GM19240 (cell line): ENCODE results near the gene UQCC2.

Experiments
- DNase-seq: peaks from one replicate; pipeline ENCODE4 v3.0.0; 2011; ENCODE audit warnings: low spot score; ENCODE audit not compliant: insufficient read length

Gene UQCC2

DNA sequence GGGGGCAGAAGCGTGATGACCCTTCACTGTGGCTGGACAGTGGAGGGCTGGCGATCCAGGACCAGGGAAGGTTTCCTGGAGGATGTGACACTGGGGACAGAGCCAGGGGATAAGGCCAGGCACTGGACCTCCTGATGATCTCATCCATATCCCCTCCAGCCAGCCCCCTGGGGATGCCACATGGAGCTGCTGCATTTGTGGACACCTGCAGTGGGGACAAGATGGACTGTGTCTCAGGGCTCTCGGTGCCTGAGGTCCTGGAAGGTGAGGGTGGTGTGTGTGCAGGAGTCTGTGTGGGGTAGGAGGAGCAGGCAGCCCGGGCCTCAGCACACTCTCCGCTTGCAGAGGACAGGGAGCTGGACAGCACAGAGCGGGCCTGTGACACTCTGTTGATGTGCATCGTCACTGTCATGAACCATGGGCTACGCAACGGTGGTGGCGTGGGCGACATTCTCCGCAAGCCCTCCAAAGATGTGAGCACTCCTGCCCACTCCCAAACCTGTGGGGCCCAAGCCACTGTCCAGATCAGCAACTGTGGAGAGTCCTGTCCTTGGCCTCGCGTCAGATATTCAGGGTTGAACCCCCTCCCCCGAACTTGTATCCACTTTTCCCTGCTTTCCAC is 19.9 kb downstream of the UQCC2 start:
- DNase-seq = no peak

DNA sequence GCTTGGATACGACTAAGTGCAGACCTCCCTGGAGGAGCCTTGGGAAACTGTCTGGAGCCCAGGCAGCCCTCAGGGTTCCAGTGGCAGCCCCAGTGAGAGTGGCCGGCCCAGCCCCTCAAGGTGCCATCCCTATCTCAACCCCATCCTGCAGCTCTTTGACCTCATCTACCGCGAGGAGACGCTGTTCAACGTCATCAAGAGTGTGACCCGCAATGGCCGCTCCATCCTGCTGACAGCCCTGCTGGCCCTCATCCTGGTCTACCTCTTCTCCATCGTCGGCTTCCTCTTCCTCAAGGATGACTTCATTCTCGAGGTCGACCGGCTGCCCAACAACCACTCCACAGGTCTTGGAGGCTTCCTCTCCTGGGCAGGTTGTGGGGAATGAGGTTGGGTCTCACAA is 20.7 kb downstream of the UQCC2 start:
- no peak for DNase-seq

DNA sequence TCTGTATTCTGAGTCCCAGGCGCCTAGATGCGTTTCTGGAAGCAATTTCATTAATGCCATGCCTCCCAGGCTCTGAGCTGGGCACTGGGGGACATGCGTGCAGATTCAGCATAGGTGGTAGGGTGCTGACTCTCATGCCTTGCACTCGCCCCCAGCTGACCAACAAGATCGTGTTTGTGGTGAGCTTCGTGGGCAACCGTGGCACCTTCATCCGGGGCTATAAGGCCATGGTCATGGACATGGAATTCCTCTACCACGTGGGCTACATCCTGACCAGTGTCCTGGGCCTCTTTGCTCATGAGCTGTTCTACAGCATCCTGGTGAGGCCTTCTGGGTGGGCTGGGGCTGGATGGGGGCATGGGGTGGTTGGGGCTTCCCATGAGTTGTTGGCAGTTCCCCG is 21.6 kb downstream of the UQCC2 start:
- DNase-seq = no peak

DNA sequence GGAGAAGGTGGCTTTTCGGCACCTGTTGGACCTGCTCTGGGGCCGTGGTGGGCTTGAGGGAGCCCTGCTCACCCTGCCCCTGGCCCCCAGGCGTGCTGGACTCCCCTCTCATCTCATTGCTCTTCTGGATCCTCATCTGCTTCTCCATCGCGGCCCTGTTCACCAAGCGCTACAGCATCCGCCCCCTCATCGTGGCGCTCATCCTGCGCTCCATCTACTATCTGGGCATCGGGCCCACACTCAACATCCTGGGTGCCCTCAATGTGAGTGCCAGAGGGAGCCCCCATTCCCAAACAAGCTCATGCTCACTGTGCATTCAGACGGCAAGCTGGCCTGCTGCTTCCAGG is 22.4 kb downstream of the UQCC2 start:
- no peak for DNase-seq

DNA sequence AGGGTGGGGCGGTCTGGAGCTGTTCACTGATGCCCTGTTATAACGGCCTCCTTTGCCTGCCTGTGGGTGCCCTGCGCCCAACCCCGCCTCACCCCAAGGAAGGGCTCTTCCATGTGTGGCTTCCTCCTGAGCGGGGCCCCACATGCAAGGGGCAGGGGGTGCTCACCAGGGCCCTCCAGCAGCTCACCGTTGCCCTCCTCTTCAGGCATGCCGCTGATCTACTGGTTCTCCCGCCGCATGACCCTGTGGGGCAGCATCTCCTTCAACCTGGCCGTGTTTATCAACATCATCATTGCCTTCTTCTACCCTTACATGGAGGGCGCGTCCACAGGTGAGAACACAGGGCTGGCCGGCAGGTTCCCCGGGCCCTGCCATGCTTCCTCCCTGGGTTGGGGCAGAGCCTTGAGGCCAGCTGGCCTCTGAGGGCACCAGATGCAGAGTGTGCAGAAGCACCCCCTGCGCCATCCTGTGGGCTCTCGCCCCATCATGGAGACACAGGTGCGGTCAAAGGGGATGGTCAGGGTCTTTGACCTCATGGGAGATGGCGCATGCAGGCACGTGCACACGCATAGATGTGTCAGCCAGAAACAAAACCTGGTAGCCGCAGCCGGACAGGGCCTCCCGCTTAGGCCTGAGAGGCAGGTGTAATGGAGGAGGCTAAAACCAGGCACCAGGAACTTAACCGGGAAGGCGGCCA is 22.9 kb downstream of the UQCC2 start:
- DNase-seq = no peak

DNA sequence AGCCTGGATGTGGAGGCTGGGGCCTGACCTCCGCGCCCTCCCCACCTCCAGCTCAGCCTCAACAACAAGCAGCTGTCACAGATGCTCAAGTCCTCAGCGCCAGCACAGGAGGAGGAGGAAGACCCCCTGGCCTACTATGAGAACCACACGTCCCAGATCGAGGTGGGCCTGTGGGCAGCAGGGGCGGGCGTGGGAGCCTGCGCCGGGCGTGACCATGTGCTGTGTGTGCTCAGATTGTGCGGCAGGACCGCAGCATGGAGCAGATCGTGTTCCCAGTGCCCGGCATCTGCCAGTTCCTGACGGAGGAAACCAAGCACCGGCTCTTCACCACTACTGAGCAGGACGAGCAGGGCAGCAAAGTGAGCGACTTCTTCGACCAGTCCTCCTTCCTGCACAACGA is 23.5 kb downstream of the UQCC2 start:
- no peak for DNase-seq

DNA sequence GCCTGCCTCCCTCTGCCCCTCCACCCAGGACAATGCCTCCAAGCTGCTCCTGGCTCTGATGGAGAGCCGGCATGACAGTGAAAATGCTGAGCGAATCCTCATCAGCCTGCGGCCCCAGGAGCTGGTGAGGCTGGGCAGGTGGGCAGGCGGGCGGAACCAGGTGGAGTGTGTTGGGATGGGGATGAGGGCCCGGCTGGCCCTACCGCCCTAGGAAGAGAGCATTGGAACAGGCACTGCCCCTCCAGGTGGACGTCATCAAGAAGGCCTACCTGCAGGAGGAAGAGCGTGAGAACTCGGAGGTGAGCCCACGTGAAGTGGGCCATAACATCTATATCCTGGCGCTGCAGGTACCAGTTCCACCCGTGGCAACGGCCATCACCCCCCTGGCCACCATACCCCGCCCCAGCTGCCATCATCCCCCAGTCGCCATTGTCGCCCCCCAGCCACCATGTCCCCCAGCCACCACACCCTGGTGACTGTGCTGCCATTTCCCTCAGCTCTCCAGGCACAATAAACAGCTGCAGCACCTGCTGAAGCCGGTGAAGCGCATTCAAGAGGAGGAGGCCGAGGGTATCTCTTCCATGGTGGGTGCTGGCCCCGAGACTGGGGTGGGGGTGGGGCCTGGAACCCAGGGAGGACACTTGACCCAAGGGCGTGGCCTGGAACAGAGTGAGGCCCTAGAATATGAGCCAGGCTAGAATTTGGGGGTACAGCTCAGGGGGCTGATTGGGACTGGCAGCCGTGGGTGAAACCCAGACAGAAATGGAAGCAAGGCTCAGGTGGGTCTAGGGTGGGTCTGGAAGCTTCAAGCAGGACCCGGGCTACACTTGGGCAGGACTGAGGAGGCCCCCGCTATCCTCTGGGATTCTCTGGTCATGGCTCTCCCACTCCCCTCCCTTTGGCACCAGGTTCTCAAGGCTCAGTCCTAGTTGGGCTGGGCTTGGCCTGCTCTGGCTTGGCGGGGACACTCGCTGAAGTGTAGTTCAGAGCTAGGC is 24.2 kb downstream of the UQCC2 start:
- DNase-seq = no peak

DNA sequence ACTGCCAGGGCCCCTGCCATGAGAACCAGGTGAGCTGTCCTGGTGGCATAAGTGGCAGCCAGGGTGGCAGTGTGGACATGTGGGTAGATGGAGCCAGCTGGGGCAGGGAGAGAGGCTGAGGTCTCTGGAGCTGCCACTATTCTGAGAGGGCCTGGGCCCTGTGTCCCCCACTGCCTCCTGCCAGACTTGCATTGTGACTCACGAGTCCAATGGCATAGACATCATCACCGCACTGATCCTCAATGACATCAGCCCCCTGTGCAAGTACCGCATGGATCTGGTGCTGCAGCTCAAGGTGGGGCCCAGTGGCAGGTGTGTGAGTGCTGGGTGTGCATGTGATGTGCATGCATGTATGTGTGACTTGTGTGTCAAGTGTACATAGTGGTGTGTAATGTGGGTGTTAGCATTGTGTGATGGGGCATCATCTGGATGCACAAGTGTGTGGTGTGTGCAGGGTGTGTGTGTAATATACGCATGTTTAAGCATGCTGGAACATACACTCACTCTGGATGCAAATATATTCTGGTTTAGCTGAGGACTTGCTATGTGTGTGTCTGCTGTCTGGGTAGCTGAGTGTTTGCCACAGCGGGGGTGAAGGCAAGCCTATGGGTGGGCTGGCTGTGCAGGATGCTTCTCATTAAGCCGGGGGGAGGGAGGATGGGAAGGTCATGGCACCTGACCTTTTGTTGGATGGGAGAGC is 25.1 kb downstream of the UQCC2 start:
- DNase-seq = no peak

DNA sequence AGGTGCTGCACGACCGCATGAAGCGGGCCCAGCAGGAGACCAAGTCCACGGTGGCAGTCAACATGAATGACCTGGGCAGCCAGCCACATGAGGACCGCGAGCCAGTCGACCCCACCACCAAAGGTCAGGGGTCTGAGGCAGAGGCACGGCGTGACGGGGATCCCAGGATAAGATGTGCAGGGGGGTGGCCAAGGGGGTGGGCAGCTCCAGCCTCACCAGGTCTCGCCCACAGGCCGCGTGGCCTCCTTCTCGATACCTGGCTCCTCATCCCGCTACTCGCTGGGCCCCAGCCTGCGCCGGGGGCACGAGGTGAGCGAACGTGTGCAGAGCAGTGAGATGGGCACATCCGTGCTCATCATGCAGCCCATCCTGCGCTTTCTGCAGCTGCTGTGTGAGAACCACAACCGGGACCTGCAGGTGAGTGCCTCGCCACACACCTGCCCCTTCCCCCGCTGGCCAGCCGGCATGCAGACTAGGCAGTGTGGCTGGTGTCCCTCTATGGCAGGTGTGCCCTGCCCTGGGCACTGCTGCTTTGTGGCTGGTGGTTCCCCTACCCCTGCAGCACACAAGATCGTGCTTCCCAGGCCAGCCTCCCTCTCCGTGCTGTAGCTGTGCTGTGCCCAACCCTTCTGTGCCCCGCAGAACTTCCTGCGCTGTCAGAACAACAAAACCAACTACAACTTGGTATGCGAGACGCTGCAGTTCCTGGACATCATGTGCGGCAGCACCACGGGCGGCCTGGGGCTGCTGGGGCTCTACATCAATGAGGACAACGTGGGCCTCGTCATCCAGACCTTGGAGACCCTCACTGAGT is 25.9 kb downstream of the UQCC2 start:
- DNase-seq = no peak

DNA sequence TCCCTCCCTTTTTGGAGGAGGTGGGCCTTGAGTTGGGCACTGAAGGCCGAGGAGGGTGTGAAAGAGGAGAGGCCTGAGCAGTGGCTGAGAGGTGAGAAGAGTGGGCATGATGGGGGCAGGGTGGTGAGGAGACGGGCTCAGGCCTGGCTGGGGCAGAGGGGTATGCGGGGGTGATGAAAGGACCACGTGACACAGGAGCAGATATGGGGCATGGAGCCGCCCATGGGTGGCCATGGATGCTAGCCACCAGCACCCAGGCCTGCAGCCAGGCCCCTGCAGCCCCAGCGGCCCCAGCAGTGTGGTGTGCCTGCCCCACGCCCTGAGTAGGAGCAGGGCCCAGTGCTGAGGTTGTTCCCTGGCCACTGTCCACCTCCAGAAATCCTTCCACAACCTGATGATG is 26.5 kb downstream of the UQCC2 start:
- no peak for DNase-seq

DNA sequence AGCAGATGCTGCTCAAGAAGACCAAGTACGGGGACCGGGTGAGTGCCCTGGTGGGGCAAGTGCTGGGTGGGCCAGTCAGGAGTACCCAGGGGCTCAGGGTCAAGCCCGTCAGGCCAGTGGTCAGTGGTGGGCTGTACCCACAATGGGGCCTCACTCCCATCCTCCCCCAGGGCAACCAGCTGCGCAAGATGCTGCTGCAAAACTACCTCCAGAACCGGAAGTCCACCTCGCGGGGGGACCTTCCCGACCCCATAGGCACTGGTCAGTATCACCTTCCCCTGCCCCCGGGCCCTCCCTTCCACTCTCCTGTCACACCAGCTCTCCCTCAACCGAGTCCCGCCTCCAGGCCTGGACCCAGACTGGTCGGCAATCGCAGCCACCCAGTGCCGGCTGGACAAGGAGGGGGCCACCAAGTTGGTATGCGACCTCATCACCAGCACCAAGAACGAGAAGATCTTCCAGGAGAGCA is 27.0 kb downstream of the UQCC2 start:
- no peak for DNase-seq

DNA sequence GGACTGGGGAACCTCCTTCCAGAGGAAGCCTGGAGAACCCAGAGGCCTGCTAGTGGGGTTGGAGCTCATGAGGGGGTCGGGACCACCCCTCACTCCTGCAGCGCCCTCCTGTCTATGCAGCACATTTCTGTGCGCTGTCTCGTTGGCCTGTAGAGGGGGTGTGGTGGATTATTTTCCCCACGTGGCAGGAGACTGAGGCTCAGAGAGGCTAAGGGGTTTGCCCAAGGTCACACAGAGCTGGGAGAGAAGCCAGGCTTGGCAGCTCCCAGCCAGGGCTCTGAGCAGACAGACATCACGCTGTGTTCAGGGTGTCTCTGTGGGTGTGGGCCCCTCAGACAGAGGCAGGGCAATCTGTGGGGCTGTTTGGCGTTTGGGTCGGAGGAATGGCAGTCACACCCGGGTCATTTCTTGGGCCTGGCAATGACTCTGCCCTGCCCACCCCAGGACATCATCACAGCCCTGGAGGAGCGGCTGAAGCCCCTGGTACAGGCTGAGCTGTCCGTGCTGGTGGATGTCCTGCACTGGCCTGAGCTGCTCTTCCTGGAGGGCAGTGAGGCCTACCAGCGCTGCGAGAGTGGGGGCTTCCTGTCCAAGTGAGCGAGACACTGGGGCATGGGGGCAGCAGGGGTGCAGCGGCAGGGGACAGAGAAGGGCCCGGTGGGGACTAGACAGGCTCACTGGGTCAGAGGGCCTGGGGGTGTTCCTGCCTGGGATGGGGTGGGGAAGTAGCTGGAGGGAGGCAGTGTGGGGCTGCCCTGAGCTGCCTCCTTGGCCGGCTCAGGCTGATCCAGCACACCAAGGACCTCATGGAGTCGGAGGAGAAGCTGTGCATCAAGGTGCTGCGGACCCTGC is 27.7 kb downstream of the UQCC2 start:
- DNase-seq = no peak

DNA sequence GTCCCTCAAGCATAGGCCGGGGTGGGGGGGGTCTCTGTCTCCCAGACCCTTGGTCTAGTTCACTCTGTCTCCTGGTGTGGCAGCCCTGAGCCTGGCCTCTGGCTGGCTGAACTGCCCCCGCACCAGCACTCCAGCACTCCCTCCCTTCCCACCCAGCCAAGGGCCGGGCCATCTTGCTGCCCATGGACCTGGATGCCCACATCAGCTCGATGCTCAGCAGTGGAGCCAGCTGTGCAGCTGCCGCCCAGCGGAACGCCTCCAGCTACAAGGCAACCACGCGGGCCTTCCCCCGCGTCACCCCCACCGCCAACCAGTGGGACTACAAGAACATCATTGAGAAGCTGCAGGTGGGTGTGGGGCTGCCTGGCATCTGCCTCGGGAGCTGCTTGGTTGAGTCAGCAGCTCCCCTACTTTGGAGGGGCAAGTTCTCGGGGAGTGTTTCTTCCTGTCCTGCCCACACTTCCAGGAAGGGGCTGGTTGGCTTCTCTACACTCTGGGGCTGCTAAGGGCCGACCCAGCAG is 28.4 kb downstream of the UQCC2 start:
- DNase-seq = no peak

DNA sequence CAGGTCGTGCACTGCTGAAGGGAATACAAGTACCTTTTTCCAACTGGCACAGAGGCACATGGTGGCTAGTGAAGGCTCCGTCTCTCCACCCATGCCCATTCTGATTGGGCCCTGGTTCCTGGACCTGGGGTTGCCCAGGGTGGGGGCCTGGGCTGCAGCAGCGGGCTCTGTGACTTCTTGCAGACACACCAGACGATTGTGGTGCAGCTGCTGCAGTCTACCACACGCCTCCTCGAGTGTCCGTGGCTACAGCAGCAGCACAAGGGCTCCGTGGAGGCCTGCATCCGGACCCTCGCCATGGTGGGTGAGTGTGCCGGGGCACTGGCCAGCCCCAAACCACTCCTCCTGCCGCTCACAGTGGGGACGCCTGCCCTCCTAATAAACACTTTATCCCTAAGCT is 29.2 kb downstream of the UQCC2 start:
- DNase-seq = no peak

DNA sequence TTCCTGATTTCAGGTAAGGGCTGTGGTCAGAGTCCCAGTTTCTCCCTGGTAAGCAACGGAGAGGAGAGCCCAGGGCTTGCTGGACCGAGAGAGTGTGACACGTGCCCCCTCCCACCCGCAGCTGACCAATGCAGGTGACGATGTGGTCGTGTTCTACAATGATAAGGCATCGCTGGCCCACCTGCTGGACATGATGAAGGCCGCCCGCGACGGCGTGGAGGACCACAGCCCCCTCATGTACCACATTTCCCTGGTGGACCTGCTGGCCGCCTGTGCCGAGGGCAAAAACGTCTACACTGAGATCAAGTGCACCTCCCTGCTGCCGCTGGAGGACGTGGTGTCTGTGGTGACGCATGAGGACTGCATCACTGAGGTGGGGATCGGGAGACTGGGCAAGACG is 31.7 kb downstream of the UQCC2 start:
- DNase-seq = no peak

DNA sequence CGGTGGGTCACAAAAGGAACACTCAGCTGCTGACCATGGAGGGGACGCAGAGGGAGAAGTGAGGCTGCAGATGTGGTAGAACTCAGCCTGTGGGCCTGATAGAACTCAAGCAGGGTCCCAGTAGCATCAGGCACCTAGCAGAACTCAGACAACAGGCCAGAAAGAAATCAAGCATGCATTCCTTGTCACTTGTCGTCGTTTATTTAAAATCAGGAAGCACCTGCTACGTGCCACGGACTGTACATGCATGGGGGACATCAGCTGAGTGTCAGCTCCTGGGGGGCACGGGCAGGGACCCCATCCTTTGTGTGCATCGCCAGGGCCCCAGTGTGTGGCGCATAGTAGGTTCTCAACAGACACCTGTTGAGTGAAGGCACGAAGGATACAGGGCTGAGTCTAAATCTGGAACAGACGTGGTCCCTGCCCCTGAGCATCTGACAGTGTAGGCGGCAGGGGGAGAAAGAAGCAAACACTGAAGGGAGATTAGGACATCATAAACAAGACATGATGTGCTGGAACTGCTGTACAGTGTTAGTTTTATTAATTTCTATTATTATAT is 32.5 kb downstream of the UQCC2 start:
- no peak for DNase-seq

DNA sequence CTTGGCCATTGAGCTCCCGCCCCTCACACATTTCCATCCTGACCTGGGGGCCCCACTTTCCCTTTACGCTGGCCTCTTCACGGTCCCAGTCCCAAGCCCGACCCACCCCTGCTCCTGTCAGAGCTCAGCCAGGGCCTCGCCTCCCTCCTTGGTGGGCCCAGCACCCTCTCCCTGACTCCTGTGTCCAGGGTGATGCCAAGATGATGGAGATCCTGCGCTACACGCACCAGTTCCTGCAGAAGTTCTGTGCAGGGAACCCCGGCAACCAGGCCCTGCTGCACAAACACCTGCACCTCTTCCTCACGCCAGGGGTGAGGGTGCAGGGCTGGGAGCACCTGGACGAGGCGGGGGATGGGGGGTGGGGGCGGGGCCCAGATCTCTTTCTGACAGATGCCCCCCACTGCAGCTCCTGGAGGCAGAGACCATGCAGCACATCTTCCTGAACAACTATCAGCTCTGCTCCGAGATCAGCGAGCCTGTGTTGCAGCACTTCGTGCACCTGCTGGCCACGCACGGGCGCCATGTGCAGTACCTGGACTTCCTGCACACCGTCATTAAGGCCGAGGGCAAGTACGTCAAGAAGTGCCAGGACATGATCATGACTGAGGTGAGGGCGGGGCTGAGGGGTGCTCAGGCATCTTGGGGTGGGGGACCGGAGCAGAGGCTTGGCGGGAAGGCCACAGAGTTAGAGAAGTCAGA is 33.1 kb downstream of the UQCC2 start:
- no peak for DNase-seq

DNA sequence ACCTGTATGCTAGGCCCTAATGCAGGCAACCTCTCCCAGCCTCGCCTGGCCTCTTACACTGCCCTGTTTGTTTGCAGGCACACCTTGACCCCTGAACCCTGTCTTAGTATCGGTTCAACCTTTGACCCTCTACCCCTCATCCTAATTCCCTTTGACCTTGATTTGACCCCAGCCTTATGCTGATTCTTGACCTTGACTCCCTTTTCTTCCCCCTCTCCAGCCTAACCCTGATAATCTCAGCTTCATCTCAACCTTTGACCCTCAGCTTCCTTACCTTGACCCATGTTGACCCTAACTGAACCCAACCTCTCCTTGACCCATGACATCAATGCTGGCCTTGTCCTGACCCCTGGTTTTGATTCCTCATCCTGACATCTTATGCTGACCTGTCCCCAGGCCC is 33.8 kb downstream of the UQCC2 start:
- DNase-seq = no peak
